Measurements from ENCODE around the gene XRCC6.

- TF ChIP-seq, protein P1, sequence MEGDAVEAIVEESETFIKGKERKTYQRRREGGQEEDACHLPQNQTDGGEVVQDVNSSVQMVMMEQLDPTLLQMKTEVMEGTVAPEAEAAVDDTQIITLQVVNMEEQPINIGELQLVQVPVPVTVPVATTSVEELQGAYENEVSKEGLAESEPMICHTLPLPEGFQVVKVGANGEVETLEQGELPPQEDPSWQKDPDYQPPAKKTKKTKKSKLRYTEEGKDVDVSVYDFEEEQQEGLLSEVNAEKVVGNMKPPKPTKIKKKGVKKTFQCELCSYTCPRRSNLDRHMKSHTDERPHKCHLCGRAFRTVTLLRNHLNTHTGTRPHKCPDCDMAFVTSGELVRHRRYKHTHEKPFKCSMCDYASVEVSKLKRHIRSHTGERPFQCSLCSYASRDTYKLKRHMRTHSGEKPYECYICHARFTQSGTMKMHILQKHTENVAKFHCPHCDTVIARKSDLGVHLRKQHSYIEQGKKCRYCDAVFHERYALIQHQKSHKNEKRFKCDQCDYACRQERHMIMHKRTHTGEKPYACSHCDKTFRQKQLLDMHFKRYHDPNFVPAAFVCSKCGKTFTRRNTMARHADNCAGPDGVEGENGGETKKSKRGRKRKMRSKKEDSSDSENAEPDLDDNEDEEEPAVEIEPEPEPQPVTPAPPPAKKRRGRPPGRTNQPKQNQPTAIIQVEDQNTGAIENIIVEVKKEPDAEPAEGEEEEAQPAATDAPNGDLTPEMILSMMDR (IDR thresholded peaks at IDR 0.05) = no peak
- no peak for TF ChIP-seq POLR2A (IDR thresholded peaks at IDR 0.05)
These were observed 41.6 kb upstream of the XRCC6 start for GRCh38 chr22:41579297-41579996.

Data from testis (tissue), 2 donors.